HT-29 (cell line): ENCODE measurements around the gene EHD3. TPM values are rescaled to one million over a fixed set of nuclear protein-coding genes. Genes with fewer than 3 reads are reported as not detected.

Experiments used
- DNase-seq: peaks from one replicate; pipeline ENCODE4 v3.0.0-alpha.2; 2015; ENCODE audit warnings: low spot score
- total RNA-seq: library from RNA; depleted of rRNA; stranded (reverse); fragments of >200 nt; shearing (Covaris generic); gene quantifications from 2 replicates; pipeline ENCODE4 v1.2.3, GENCODE V29; 2014

Gene EHD3
- total RNA-seq, 1 experiment from 2014 or later: not detected

DNA sequence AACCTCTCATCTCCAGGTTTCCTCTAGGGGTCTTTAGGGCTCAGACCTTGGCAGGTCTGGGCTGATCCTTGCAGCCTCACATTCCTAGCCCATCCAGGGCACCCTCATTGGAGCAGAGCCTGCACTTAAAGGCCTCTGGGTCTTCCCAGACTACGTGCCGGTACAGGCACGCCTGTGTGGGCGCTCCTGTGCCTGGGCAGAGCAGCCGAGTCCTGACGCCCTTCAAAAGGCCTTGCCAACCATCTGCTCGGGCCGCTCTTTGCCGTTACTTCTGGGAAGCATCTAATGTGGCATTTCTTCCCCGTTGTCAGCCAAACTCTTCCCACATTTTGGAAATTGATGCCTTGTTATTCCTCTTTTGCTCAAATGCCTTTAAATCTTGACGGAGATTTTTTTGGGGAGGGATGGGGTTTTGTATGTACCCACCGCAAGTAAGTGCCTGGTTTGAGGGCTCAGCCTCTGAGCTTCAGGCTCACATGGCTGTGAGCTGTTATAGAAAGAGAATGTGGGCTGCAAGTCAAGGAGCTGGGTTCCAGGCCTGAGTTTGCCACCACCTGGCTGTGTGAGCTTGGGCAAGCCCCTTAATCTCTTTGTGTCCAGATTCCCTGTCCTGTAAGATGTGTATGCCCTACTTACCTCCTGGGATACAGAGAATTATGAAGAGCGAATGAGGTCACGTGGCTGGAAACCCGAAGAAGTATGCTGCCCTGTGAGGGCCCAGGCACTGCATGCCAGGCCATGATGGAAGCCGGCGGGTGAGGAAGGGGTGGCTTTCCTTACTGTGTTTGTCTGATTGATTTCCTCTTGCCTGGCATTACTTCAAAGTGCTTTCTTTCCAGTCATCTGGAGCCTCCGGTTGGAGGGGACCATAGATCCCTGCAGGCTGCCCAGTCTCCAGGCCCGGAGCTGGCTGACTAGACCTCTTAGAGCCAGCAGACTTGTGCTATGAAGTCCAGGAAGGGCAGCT, 20.6 kb downstream of the EHD3 start:
- DNase-seq: no peak

DNA sequence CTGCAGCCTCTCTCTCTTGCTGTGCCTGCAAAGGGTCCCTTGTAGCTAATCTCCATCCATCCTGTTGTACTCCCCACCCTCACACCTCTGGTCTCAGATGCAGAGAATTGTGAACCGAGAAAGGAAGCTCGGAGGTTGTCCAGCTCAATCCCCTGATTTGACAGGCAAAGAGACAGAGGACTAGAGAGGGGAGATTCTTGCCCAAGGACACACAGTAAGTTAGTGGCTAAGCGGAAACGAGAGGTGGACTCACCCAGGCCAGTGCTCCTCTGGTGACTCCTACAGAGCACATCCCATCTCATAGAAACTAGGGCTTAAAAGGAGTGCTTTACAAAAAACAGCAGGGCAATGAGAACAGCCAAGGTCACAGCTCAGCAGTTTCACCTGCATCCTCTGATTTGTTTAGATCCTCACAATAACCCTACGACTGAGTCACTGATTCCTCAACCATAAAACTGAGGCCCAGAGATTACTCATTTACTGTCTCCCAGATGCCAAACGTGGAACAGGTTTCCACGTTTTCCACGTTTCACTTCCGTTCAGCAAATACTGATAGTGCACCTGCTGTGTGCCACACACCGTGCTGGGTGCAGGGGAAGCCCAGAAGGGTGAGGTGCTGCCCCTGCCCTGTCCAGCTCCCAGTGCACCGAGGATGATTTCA, 22.1 kb downstream of the EHD3 start:
- no peak for DNase-seq

DNA sequence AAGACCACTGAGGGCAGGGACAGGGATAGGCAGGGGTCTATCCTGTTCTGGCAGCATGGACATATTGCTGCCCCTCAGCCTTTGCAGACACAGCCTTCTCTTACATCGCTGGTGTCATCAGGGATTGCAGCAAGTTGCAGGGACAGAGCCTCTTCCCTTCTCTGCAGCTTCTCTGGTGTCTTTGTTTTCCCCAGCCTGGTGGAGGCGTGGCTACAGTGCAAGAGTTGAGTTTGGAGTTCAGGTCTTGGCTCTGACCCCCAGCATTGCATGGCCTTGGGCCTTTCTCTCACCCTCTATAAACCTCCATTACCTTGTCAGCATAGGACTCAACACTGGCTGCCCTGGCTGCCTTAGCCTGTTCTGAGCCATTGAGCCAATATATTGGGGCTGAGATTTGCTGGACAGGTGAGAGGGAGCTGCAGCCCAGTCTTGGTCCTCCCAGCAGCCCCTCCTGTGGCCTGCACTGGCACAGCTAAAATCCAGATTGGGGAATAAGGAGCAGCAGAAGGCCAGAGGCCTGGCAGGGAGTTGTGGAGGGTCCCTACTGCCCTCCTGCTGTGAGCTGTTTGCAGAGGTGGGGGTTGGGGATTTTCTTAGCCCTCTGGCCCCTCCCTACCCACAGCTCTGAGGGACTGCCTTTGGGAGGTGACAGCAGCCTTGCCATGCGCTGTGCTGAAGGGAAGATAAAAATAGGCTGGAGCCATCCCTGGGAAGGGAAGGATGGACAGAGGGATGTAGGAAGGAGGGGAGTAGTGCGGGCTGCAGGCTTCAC, 22.8 kb downstream of the EHD3 start:
- DNase-seq: no peak

DNA sequence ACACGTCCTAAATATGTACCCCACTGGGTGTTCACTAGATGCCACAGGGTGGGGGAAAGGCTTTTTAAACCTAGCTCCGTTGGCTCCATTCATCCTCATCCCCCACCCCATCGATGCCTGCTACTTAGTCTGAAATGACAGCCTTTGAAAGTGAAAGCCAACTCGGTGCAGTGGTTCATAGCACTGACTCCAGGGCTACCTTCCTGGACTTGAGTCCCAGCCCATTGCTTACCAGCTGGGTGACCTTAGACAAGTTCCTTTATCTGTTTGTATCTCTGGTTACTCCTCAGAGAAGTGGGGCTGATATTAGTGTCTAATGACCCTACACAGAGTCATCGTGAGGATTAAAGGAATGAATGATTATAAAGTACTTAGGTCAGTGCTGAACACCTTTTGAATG, 24.4 kb downstream of the EHD3 start:
- DNase-seq: no peak

DNA sequence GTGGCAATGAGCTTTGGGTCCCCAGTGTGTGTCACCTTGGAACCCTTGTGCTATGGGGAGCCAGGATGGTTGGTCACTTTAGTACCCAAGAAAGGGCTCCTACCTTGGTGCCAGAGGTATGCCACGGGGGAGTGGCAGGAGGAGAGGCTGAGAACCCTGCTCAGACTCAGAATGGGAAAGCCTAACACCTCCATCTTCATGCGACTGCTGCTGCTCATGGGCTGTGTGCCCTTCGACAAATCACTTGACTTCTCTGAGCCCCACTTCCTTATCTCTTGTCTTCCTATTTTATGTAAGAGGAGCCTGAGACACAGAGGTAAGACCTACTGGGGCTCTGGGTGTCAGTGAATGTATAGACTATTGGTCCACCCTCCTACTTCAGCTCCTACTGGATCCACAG, 25.1 kb downstream of the EHD3 start:
- DNase-seq: no peak

DNA sequence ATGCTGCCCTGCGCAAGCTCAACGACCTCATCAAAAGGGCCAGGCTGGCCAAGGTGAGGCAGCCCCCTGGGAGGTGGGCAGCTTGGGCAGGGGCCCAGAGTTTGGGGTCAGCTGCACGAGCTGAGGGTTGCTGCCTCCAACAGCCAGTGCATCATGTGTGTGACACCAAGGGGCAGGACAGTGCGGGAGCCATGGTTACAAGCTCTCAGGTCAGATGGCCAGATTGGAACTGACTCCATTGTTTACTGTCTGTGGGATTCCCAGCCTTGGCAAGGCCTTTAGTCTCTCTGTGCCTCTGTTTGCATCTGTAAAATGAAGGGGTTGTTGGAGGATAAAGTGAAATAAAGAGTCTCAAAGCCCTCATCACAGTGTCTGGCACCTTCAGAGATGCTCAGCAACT, 26.9 kb downstream of the EHD3 start:
- DNase-seq: no peak

DNA sequence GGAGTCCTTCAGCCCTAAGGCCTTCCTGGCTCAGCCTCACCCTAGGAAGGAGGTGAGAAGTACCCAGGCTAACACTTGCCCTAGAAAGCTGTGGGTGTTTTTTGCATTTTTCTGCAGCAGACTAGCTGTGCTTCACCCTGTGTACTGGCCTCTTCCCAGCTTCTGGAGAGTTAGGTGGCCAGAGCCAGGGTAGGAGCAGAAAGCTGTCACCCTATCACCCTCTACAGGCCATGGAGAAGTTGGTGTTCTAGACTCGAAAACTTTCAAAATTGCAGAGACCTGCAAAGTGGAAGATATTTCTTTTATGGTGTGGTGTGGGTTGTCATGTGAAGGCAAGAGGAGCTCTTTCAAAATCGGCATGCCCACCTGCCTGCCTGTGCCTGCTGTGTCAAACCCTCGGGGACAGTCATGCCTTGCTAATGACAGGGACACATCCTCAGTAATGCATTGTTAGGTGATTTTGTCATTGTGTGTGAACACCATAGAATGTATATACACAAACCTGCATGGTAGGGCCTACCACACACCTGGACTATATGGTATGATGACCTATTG, 29.8 kb downstream of the EHD3 start:
- no peak for DNase-seq

DNA sequence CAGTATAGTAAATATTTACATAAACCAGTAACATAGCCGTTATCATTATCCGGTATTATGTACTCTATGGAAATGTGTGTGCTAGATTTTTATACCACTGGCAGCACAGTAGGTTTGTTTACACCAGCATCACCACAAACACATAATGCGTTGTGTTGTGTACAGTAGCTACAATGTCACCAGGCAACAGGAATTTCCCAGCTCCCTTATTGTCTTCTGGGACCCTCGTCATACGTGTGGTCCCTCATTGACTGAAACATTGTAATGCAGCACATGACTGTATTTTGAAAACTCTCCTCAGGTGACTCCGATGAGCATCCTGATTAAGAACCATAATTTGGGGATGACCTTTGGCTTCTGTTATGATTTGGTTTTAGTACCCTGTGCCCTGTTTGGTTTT, 31.3 kb downstream of the EHD3 start:
- DNase-seq: no peak

DNA sequence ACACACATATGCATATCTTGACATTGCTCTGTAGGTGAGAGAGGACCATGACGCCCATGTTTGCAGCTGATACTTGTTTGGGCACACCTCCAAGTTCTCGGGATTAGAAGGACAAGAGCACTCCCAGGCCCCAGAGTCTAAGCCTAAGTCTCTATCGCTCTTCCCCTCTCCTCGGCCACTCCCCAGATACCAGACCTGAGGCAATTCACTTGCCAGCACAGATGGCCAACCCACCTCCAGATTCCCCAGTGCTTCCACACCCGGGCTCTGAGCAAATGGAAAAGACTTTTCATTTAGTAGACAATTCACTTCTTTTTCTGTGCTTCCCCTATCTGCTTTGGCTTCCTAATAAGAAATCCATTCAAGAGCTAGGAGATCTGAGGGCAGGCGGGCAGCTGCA, 32.9 kb downstream of the EHD3 start:
- DNase-seq: no peak

DNA sequence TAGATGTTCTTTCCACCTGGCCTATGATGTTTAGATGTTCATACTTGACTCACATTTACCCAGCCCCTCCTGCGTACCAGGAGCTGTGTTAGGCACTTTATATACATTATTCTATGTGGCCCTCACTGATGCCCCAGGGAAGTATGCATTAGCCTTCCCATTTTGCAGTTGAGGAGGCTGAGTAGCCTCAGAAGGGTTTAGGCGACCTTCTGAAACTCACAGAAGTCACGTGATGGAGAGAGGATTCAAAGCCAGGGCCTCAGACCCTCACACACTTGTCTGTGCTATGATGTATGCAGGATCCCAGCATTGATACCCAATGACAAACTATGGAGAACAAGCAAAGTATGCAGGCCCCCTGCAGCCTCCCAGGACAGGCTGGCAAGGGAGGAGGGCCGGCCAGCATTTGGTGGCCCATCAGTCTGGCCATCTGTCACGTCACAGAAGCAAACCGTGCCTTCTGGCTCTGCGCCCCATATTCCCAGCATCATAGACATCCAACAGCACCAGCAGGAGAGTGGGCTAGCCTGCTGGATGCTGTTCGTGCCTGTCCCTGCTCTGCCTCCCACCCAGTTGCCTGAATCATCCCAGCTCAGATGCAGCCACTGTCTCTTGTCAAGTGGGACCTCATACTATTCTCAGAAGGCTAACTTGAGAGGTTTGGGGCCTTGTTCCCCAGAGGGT, 33.6 kb downstream of the EHD3 start:
- DNase-seq: no peak

DNA sequence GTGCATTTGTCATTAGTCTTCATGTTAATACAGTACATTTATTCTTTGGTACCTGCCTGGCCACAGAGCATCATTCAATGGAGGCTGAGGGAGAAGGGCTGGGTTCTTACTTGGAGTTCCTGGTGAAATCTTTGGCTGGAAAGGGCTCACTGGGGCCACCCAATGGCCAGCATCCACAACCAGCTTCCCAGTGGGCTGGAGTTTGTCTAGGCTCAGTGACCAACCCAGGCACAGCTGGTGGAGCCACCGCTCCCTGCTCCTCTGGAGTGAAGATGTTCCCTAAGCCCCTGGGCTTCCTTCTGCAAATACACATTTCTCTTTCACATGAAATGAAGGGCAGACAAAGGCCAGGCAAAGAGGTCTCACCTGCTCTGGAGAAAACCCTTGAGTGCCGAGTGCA, 34.4 kb downstream of the EHD3 start:
- no peak for DNase-seq

DNA sequence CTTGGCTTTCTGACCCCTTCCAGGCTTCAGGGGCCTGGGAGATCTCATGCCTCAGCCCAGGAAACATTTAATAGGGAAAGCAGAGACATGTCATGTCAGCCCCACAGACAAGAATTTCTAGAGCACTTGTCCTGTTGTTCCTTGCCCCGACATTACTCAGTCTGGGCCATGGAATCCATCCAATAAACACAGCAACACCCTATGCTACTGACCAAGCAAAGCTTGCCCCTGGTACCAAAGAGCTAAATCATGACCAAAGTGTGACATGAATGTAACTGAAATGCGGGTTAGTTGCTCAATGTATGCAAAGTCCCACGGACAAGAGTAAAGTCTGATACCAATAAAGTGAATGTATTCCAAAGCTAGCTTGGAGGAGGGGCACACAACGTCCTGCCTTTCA, 35.1 kb downstream of the EHD3 start:
- DNase-seq: no peak

DNA sequence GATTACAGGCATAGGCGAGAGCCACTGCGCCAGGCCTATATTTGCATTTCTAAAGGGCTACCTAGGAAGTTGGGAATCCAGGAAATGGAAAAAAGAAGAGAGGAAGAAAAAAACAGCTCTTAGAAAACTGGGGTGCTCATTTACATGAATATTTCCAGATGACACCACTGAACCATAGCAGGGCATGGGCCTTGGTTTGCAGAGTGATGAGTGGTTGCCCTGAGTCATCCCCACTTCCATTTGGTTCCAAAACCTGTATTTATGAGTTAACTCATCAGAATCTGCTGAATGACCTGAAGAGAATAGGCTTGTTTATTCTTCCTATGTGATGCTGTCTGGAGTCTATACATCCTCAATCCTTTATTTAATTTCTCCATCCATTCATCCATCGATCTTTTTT, 36.2 kb downstream of the EHD3 start:
- DNase-seq: no peak

DNA sequence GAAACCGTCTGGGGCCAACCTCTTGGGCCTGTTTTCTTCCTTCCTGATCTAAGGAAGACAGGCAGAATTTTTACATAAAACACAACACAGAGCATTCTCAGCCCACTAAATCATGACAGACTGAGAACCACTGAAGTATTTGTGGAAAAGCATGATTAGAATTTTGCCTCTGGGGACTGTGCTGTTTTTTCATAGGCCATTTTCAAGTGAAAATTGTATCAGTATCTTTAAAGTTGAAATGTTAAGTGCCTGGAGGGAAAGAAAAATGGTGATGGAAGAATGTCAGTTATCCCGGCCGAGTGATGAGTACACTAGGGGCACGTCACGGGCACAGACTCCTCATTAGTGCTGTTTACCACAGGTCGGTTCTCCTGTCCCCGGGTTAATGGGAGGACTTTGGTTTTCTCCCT, 36.9 kb downstream of the EHD3 start:
- no peak for DNase-seq

DNA sequence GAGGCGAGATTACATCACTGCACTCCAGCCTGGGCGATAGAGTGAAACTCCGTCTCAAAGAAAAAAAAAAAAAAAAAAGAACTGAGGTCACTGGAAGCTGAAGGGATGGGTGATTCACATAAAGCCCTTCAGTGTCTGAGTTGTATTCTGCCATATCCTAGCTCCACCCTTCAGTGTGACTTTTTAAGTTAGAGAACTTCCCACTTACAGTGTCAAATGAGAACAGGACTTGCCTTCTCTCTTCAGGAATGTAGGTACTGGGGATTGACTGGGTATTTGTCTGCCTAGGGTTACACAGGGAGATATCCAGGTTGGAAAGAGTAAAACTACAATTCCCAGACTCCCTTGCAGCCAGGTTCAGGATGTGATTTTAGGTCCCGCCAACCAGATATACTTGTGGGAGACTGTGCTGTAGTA, 37.9 kb downstream of the EHD3 start:
- DNase-seq: no peak

DNA sequence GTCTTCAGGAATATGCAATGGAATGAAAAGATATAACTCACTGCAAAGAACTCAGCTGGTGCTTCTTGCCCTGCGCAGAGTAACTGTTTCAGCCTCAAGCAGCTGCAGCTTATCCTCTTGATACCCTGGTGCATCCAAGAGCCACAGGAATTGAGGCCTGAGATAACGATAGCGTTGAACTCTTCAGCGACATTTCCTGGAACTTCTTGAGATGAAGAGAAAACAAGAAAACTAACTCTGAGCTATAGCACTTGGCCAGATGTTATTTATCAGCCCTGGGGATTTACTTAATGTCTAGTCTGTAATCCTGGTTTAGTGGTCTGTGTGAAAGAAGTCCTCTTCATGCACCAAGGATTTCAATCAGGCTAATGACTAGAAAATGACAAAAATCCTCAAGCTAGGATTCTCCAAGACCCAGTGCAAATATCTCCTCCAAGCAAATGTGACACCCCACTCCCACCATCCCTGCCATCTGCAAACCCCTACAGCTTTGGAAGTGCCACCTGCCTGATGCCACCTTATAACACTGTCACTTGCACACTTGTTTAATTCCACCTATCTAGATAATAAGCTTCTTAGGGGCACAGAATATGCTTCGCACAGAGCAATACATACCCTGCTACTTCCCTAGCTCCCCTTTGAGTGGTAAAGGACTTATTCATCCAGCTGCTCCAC, 40.6 kb downstream of the EHD3 start:
- no peak for DNase-seq

DNA sequence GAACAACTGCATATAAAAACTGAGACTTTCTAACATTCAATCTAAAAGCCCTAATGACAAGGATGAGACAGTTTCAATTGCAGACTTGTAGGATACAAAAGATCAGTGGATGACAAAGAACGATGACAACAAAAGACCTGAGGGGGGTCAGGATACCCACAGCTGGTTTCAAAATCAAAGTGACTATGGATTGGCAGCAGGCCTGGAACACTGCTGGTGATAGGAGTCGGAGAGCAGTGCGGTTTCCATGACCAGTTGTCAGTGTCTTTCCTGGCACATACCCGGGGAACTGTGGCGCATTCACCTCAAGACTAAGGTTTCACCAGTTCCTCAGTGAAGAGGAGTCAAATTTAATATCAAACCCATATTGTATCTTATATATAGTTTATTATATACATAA, 42.0 kb downstream of the EHD3 start:
- DNase-seq: no peak

DNA sequence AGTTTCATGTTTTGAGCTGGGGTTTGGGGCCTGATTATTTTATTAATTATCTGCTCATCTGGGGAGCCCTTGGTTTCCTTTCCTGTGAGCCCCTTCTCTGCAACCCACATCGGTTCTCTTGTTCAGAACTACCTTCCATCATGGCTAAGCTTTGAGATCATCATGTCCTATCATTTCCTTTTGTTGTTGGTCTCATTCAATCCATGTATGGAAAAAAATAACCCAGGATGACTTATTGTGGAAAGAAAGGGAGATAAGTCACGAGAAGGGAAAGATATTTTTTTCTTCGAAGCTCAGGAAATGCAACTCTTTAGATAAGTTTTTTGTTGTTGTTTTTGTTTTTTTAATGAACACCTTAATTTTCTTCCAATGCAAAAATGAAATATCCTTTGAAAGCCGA, 43.7 kb downstream of the EHD3 start:
- DNase-seq: no peak

DNA sequence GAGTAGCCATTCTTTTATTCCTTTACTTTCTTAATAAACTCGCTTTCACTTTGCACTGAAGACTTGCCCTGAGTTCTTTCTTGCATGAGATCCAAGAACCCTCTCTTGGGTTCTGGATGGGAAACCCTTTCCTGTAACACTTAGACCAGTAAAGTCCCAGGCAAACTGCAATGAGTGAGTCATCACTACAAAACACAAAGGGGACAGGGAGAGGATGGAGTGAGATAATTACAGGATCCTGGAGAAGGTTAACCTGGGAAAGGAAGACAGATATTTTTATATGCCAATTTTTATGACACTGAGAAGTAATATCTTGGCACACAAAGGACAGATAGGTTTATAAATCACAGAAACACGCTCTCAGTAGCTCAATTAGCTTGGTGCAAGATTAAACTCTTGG, 48.7 kb downstream of the EHD3 start:
- DNase-seq: no peak

DNA sequence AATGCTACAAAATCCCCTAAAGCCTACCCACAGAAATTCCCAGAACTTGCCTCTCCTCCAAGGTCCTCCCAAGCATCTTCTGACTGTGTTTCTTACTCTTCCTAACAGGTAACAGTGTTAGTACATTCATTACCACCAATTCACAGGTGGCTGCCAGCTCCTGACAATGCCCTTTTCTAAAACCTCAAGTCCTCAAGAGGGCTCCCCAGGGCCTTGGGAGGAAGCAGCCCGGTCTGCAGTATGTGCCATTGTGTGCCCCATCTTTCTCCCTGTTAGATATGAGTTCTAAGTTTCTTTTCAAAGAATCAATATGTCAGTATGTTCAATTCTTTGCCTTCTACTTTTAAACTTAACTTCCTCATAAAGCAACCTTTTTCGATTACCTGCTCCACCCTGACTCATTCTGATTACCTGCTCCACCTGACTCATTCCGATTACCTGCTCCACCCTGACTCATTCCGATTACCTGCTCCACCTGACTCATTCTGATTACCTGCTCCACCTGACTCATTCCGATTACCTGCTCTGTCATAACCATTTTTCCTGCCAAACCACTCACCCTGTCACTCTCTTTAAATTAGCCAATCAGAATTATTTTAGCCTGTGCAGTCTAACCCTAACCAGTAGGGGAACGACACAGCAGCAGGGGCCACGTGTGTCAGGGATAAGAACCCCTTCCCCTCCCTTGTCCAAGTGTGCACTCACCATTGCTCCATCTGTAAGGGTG, 49.4 kb downstream of the EHD3 start:
- peak; percentile 7 for DNase-seq
